Pulmonary artery endothelial cell (primary cell): ENCODE measurements around the gene WSCD1. TPM values are rescaled to one million over a fixed set of nuclear protein-coding genes. Genes with fewer than 3 reads are reported as not detected.
A peak's percentile ranks its signal among the peaks of the same experiment; 100 is the strongest.

Source experiments
- DNase-seq: peaks from one replicate; pipeline ENCODE4 v3.0.0-alpha.2; 2011; ENCODE audit warnings: low read depth, low spot score
- total RNA-seq: library from RNA; depleted of rRNA; stranded (reverse); fragments of >200 nt; gene quantifications from 2 replicates; pipeline ENCODE4 v1.2.3, GENCODE V29; 2014

WSCD1 gene
- total RNA-seq, 1 donor from 2014 or later = 49.5 TPM

DNA sequence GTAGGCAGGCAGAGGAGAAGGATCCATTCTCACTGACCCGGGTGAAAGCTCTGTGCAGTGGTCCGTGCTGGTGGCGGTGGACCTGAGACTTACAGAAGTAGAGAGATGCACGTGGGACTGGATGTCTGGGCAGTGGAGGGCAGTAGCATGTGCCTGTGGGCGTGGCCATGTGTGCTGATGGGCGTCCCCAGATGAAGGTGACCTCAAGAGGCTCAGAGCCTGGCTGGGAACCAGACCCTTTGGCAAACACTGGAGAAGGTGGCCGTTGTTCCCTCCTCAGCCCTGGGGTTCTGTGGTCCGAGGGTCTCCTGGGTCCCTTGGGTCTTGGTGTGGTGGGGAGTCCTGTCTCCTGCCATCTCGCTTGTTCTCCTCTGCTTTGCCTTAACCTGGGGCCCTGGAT is 15.6 kb downstream of the WSCD1 start:
- no peak for DNase-seq

DNA sequence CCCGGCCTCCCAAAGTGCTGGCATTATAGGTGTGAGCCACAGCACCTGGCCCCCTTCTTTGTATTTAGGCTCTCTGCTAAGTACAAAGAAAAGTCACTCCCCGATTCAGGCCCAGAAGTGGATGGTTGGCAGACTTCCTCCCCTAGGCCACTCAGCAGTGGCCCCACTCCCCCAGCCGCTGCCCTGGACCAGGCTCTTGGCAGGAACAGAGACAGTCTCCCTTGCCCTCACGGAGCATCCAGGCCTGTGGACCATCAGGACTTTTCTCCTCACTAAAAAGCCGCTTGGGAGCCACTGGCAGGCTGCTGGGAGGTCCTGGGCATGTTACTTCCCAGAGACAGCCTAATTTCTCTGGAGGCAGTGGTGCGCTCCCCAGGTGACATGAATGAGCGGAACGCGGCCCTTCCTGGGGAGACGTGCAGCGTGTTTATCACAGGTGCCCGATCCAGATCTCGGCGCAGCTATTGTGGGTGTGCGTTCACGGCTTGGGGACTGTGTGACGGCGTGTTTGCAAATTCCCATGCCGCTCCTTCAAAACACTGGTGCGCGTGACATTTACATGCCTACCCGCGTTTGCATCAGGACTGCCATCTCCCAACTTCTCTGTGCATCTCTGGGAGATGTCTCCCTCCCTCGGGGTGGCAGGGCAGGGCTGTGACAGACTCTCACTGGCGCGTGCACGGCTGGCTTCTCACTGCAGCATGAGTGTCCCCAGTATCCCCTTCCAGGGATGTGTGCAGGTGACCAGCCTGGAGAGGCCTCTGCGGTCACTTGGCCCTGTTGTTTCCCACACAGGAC is 16.6 kb downstream of the WSCD1 start:
- DNase-seq = no peak

DNA sequence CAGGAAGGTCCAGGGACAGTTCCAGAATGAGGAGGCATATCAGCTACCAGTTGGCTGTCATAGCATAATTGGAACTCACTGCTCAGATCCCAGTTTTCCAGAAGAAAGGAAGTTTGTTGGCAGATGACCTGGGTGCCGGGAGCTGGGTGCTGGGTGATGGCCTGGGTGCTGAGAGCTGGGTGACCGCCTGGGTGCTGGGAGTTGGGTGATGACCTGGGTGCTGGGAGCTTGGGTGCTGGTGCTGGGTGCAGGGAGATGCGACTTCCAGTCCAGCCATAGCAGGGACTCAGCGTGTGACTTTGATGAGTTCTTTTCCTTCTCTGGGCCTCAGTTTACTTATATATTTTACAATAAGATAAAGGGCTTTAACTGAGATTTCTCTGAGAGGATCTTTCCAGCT is 18.0 kb downstream of the WSCD1 start:
- DNase-seq = no peak

DNA sequence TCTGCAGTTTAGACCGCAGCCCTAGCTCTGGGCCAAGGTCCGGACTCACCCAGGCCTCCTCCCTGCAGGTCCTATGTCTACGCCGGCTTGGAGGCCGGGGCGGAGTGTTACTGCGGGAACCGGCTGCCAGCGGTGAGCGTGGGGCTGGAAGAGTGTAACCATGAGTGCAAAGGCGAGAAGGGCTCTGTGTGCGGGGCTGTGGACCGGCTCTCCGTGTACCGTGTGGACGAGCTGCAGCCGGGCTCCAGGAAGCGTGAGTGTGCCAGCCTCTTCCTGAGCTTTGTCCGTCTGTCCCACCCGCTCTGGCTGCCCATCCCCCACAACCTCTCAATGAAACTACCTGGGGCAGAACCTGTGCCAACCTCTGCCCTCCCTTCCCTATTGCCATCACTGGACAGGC is 20.1 kb downstream of the WSCD1 start:
- DNase-seq = no peak

DNA sequence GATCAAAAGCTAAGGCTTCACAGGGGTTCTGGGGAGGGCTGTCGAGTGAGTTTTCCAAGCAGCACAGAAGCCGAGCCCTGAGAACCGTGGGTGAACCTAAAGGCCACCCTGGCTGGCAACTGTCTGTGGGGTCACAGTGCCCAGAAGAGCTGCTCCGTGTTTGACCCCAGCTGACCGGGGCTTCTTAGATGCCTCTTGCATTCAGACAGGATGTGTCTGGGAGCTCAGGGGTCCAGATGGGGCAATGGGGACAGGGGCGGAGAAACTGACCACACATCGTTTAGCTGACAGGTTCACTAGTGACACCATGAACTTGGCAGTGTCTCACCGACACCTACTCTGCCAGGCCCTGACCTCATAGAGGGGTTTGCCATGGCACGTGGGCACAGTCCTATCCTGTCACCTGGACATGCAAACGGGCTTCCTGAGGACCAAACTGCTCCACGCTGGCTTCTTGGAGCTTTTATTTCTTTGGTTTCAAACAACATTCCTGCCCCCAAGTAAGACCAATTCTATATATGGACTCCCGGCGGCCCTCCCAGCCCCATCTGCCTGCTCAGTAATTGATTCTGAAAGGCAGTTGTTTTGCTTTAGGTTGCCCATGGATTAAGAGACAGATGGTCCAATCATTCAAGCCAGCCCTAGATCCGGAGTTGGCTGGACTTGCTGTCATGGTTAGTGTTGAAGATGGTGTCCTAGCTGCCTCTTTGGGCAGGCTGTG is 22.2 kb downstream of the WSCD1 start:
- no peak for DNase-seq

DNA sequence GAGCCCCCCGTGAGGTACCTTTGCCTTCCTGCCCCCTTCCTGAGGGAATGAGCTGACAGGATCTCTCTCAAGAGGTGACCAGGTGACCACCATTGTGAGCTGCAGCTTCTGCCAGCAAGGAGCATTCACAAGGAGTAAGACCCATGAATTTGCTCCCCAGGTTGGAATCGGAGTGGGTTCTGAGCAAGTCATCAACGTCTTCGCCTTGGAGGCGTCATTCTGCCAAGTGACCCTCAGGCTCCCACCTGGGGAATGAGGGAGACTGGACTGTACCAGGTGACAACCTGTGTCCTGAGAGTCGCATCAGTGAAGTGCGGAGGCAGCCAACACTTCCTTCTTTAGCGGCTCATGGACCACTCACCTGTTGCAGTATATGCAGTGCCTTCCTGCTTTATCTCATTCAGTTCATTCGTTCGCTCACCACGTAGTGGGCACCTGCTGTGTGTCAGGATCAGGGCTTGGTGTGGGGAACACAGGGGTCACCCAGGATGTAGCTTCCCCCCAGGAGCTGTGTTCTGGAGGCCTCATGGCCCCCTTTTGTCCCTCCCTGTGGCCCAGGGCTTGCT is 22.8 kb downstream of the WSCD1 start:
- DNase-seq = no peak

DNA sequence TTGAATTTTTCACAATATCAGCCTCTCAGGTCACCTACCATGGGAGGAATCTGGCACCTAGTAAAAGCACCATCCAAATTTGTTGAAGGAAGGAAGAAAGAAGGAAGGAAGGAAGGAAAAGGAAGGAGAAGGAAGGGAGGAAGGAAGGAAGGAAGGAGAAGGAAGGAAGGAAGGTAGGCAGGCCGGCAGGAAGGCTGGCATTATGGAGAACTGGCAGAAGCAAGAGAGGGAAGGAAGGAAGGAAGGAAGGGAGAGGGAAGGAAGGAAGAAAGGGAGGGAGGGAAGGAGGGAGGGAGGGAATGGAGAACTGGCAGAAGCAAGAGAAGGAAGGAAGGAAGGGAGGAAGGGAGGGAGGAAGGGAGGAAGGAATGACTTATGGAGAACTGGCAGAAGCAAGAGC is 24.3 kb downstream of the WSCD1 start:
- DNase-seq = no peak

DNA sequence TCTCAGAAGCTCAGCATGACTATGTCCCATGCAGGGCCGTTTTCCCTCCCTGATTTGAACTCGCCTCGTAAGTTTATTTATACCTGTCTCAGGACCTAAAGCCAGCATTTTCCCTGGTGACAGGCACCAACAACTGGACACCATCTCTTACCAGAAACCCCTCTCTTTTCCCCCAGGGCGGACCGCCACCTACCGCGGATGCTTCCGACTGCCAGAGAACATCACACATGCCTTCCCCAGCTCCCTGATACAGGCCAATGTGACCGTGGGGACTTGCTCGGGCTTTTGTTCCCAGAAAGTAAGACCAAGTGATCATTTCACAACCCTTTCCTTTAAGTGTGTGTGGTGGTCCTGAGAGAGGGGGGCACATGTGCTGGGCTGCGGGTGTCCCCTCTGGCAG is 24.7 kb downstream of the WSCD1 start:
- no peak for DNase-seq

DNA sequence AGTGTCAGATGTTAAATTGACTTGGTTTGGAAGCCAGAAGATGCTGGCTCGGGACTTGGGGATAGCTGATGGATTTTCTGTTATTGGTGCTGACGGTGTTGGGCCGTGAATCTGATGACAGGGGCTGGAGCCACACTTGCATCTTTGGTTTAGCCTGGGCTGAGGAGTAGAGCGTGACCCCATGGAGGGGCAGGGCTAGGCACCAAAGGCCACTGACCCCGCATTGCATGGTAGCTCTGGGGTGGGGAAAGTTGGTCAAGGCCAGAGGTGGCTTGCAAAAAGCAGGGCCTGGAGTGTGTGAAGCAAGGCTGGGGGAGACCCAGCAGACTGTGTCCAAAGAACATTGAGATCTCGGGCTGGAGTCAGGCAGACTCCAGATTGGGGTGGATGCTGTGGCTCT is 25.3 kb downstream of the WSCD1 start:
- no peak for DNase-seq

DNA sequence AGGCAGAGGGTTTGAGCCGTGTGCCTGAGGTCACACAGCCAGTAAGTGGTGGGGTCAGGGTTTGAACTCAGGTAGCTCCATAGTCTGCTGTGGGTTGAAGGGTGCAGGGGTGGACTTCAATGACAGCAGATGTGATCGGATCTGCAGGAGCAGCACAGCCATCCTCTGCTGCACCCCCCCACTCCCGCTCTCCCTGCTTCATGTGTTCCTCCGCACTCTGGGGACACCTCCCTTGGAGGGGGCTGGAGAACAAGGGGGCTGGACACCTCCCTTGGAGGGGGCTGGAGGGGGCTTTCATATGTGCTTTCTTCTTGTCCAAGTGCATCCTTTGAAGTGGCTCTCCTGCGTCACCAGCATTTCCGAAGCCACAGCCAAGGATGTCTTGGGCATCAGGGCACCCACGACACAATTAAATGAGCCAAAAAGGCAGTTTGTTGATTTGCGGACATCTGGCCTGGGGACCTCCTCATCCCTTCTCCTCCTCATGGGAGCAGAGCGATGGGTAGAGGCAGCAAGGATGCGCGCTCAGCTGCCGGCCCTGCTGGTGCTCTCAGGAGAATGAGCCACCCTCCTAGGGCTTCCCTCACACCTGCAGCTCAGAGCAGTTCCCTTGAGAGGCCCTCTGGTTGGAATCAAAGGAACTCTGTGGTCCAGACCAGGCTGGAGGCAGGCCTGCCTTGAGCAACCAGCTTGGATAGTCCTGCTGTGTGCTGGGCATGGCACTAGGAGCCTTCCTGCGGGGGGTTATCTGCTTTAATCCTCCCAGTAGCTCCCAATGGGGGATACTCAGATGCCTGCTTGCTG is 26.2 kb downstream of the WSCD1 start:
- no peak for DNase-seq

DNA sequence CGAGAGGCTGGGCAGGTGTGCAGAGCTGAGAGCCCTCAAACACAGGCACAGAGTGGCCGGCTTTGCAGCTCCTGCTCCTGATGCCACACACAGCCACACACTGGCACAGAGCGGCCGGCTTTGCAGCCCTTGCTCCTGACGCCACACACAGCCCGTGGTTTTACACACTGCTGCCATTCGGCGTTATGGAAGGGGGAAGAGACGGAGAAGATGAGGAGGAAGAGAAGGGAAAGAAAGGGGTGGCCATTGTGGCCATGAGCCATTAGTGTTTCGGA is 26.8 kb downstream of the WSCD1 start:
- DNase-seq = no peak

DNA sequence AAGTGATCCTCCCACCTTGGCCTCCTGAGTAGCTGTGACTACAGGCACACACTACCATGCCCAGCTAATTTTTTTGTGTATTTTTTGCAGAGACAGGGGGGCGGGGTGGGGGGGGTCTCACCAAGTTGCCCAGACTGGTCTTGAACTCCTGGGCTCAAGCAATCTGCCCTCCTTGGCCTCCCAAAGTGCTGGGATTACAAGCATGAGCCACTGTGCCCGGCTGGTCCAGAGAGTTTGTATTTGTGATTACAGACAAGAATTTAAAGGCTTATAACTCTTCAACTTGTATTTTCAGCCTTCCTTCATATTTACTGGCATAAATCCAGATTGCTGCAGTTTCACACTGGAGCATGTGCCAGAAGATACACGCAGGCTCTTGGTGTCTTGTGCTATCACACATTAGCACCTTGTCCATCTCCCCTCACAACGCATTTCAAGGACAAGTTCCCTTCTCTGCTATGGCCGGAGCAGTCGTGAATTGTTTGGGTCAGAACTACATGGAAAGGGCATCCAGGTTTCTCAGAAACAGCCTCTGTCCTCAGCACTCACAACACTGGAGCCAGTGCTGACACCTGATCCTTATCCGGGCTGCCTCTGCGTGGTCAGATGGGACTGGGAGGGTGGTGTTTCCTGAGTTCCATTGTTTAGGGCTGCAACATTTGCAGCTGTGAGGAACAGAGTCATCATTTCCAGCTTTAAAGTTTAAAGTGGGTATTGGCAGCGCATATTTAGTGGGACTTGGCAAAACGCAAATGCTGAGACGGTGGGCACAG is 28.1 kb downstream of the WSCD1 start:
- peak; percentile 84 for DNase-seq

DNA sequence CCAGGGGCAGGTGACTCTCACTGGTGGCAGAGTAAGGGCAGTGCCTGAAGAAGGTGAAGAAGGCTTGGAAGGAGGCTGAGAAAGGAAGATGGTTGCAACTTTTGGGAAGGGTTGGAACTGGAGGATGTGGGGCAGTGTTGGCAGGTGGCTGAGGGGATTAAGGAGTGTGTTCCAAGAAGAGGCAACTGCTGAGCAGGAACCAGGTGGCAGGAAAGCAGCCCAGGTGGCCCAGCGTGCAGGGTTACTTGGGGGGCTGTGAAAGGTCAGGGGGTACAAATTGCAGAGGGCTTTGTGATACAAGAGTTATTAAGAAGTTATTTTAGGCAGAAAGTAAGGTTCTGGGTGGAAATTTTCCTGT is 28.6 kb downstream of the WSCD1 start:
- peak; percentile 47 for DNase-seq

DNA sequence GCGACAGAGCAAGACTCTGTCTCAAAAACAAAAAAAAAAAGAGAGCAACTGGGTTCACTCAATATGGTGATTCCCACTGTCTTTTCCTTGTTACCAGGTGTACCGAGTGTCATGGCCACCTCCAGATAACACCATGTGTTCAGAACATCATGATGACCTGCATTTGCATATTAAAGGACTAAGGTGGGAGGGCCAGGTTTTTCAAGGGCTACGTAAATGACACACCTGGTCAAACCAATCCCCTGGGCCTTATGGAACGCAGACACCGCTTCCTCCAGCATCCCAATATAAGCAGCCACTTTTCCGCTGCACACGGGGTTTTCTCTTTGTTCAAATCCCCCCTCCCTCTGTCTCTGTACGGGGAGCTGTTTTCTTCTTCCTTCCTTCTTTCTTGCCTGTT is 29.3 kb downstream of the WSCD1 start:
- DNase-seq = no peak

DNA sequence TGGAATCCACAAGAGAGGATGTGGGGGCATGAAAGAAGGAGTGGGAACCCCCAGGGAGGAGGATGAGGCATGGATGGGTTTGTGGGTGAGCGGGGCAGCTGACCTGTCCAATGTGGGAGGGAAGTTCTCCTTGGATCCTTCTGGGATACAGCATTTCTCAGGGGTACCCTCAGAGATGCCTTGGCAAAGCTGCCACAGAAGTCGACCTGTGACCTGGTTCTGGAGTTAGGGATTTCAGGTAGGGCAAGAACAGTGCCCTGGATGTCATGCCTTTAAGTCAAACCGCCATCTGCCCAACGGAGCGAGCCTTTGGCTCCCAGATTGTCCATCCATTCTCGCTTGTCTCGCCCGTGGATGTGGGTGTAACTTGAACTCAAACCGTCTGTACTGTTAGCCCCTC is 30.0 kb downstream of the WSCD1 start:
- no peak for DNase-seq

DNA sequence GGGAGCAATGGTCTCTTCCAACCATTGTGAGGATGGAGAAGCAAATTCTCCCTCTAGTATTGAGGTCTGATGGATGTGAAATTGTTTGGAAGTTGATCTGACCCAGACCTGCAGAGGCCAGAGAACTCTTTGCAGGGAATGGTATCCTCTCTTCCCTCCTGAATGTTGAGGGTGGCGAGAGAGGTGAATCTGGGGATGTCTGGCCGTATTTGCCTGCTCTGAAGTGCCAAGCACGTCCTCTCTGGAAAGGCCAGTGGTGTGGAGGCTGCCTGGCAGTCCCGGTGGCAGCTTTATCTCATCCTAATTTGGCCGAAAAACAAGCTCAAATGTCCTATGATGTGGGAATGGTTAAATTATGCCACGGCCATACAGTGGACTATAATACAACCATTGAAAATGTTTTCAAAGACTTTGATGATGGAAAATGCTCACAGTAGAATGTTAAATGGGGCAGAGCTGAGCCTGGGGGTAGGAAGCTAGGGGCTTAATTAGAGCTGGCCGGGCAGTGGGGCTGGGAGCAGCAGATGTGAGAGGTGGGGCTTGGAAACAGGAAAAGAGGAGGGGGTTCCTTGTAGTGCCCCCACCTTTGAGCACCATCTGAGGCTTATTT is 30.8 kb downstream of the WSCD1 start:
- no peak for DNase-seq

DNA sequence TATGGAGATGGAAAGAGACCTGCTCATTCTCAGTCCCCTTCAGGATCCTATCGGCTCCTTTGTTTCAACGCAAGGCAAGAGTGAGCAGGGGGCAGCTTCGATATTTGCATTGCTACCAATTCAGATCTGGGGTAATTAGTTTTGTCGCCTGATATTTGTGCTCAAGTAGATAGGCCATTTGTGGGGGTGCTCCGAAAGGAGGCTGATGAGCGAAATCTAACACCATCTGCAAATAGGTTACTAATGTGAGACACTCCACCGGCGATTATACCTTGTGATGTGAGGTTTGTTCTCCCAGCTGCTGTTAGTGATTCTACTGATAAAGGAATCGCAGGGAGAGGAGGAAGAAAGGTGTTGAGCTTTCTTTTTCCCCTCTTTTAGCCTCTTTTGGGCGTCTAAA is 31.5 kb downstream of the WSCD1 start:
- no peak for DNase-seq

DNA sequence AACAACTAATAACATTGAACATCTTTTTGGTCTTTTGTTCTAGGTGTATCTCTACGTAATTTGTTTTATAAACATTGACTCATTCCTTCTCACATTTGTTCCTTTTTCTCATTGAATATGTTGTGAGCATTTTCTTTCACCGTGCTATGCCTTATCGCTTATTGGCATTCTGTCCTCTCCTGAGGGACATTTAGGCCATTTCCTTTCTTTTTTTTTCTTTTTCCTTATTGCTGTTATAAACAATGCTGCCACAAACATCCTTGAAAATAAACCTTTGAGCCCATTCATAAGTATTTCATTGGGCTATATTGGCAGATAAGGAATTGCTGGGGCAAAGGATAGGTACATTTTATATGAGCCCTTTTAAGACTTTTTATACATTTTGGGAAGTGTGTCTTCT is 32.4 kb downstream of the WSCD1 start:
- no peak for DNase-seq

DNA sequence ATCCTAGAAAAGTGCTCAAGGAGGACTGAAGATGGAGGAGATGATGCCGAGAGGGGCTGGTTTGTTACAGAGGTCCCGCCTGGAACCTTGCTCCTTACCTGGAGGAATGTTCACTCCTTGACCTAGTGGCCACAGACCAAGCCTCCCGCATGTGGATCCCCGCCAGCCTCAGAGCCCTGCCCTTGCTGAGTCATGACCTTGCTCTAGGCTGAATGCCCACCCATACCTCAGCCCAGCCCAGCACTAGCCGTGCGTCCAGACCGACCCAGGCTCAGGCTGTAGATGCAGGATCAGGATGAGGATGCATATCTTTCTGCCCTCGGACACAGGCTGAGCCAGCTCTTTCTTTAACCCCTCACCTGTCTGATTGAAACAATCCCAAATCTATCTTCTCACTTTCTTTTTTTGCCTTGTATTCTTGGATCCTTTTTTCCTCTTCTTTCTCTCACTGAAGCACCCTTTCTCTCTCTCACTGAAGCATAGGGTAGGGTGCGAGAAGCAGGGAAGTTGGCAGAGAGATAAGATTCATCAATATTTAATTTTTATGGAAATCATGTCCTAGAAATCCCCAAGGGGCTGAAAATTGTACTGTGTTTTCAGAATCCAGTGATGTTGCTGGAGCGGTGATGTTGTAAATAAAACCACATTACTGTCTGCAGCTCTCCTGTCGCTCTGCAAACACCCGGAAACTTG is 34.9 kb downstream of the WSCD1 start:
- DNase-seq = no peak

DNA sequence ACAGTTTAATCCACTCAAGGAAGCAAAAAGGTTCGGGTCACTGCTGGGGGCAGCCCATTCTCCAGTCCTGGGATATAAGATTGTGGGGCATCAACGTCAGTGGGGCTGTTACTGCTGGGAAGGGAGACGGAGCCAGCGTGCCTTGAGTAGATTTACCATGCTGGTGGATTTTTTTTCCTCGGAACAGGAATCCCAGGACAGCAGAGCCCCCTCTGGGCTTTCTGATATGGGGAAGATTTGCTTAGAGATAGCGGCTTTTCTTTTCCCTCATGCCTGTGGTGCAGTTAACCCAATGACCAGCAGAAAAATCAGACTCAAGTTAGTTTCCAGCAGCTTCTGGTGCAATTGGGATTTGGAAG is 35.4 kb downstream of the WSCD1 start:
- no peak for DNase-seq

DNA sequence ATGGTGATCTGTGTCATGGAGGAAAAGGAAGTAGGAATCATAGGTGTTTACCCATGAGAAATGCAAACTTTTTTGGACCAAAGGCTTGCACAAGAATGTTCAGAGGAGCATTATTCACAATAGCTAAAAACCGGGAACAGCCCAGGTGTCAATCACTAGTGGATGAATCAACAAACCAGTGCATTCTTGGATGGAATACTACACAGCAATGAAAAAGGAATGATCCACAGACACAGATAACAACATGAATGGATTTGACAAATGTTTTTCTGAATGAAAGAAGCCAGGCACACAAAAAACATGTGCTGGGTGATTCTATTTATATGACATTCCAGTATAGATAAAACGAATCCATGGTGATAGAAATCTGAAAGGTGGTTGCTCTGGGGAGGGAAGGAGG is 36.0 kb downstream of the WSCD1 start:
- no peak for DNase-seq
